MM.1S (cell line): Measurements from ENCODE around the gene YIF1A.

ENCODE experiments used
- CTCF ChIP-seq: fragments of 300-600 bp; sonication (generic); IDR thresholded peaks from 2 replicates; pipeline ENCODE4 v1.5.1; 2016; ENCODE audit warnings: antibody characterized with exemption, low read length, mixed read lengths
- EZH2 ChIP-seq: fragments of 300-600 bp; sonication (generic); optimal IDR thresholded peaks from 2 replicates; pipeline ENCODE3; 2017; ENCODE audit warnings: low read depth, mild to moderate bottlenecking, antibody characterized with exemption, low read length, mixed read lengths

- TF ChIP-seq EZH2 (no peak), CTCF (no peak)
Observed at GRCh38 chr11:66239511-66239910, 49.4 kb downstream of the YIF1A start.
